HG03575 (cell line): ENCODE measurements around the gene MED10.

Source experiments
- ATAC-seq: cut with Tn5 transposase; IDR thresholded peaks from one replicate; pipeline ENCODE4 v1.9.1; 2021; ENCODE audit not compliant: unreplicated experiment, insufficient number of reproducible peaks, low FRiP score; ENCODE audit errors: extremely low read depth

The MED10 gene

GRCh38 chr5:6326776-6327175 is 51.6 kb downstream of the MED10 start:
- no peak for ATAC-seq

- ATAC-seq = no peak
Measured at GRCh38 chr5:6322163-6322713, 56.1 kb downstream of the MED10 start.
